Suprapubic skin (tissue), 4 donors: ENCODE data around the gene ZNF398. TPM values are rescaled to one million over a fixed set of nuclear protein-coding genes. Genes with fewer than 3 reads are reported as not detected.
A peak's percentile ranks its signal among the peaks of the same experiment; 100 is the strongest.

Source experiments
- DNase-seq, 2 donors: peaks; one replicate each; pipeline ENCODE4 v3.0.0-alpha.2; 2019; ENCODE audit warnings: low spot score in 2 of 2
- H3K27ac ChIP-seq: fragments of 200-600 bp; sonication (generic); one replicate; pipeline ENCODE4 v1.5.1; 2019
- H3K27me3 ChIP-seq: fragments of 200-600 bp; sonication (generic); one replicate; pipeline ENCODE4 v1.5.1; 2019
- H3K36me3 ChIP-seq: fragments of 200-600 bp; sonication (generic); one replicate; pipeline ENCODE4 v1.5.1; 2019
- H3K4me1 ChIP-seq: fragments of 200-600 bp; sonication (generic); one replicate; pipeline ENCODE4 v1.5.1; 2019
- H3K4me3 ChIP-seq: fragments of 200-600 bp; sonication (generic); one replicate; pipeline ENCODE4 v1.5.1; 2019; ENCODE audit warnings: mild to moderate bottlenecking
- H3K9me3 ChIP-seq: fragments of 200-600 bp; sonication (generic); one replicate; pipeline ENCODE4 v1.5.1; 2019
- CTCF ChIP-seq, 2 donors: fragments of 200-600 bp in 1 of 2; fragments of 450-650 bp in 1 of 2; sonication (generic) in 1 of 2; IDR thresholded peaks; one replicate each; pipeline ENCODE4 v1.5.1; 2016 to 2019; ENCODE audit warnings: antibody characterized with exemption in 2 of 2, mild to moderate bottlenecking in 1 of 2, moderate library complexity in 1 of 2
- EP300 ChIP-seq: sonication (generic); formaldehyde crosslinking; IDR thresholded peaks from one replicate; pipeline ENCODE4 v1.6.1; 2017; ENCODE audit warnings: antibody characterized with exemption
- POLR2A ChIP-seq, 2 donors: fragments of 450-650 bp; IDR thresholded peaks; one replicate each; pipeline ENCODE4 v1.6.1; 2017; ENCODE audit warnings: antibody characterized with exemption in 2 of 2, mild to moderate bottlenecking in 2 of 2, moderate library complexity in 2 of 2
- POLR2AphosphoS5 ChIP-seq, 3 donors: sonication (generic); formaldehyde crosslinking; IDR thresholded peaks; one replicate each; pipeline ENCODE4 v1.6.1; 2017; ENCODE audit warnings: antibody characterized with exemption in 3 of 3
- WGBS: methylation state at CpG from one replicate; pipeline ENCODE4 v1.1.5; 2018; 5-methylcytosine and 5-hydroxymethylcytosine counted together
- total RNA-seq, 4 donors: library from RNA; depleted of rRNA; stranded (reverse); fragments of >200 nt; gene quantifications; one replicate each; pipeline ENCODE4 v1.1.0, GENCODE V29; 2016

Gene ZNF398
- total RNA-seq = 10 to 100 TPM; 25.7 to 50.4 (median 33.9) TPM

GRCh38 chr7:149147072-149147751 is at the start of gene ZNF398:
Gene ZNF398 (plus strand): TSS chr7:149147453. CDS start chr7:149147743, 290 bp downstream.
- Histone ChIP-seq H3K4me3 (peak within 1 kb of the TSS; percentile 97), H3K27me3 (no peaks in the 10 kb centered on the region), H3K27ac (peak within 1 kb of the TSS; percentile 95), H3K4me1 (peaks cover 49% of the 10 kb centered on the region), H3K9me3 (no peaks in the 10 kb centered on the region), H3K36me3 (no peaks in the 10 kb centered on the region)
- TF ChIP-seq EP300 = no peak
- peak; percentile 68 to 95 for TF ChIP-seq CTCF (IDR thresholded peaks at IDR 0.05)
- TF ChIP-seq POLR2AphosphoS5 (IDR thresholded peaks at IDR 0.05) = peak in 1 of 3 donors; percentile 16
- WGBS = 2% methylated on average over 14 of the region's 79 CpGs
- DNase-seq = peak in 1 of 2 donors; percentile 76

DNA sequence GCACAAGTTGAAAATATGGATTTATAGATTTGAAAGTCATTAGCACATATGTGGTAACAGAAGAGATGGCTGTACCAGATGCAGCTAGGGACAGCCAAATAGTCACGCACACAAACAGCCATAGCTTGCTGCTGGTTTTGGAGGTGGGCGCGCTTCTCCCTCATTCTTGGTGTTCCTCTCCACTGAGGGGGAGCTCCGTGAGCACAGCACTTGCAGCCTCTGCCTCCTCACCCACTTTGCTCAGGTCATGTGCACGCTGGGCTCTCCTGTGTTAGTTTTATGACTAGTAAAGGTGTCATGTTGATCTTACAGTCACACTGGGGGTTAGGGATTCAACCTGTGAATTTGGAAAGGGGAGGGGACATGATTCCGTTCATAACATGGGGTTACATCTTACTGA is 48.2 kb upstream of the ZNF398 start:
- no peak for TF ChIP-seq EP300
- no peak for TF ChIP-seq POLR2AphosphoS5 (IDR thresholded peaks at IDR 0.05)
- TF ChIP-seq CTCF (IDR thresholded peaks at IDR 0.05) = no peak
- TF ChIP-seq POLR2A (IDR thresholded peaks at IDR 0.05) = no peak
- Histone ChIP-seq H3K36me3 (peaks cover 8% of the 10 kb centered on the region), H3K9me3 (no peaks in the 10 kb centered on the region), H3K4me3 (no peak overlapping the region), H3K27me3 (no peaks in the 10 kb centered on the region), H3K4me1 (no peaks in the 10 kb centered on the region), H3K27ac (no peak overlapping the region)
- 92% methylated on average over 6 of the region's 6 CpGs for WGBS
- DNase-seq = no peak

- WGBS = 95% methylated on average over 2 of the region's 2 CpGs
- TF ChIP-seq CTCF (IDR thresholded peaks at IDR 0.05) (no peak), EP300 (no peak), POLR2AphosphoS5 (IDR thresholded peaks at IDR 0.05) (no peak), POLR2A (IDR thresholded peaks at IDR 0.05) (no peak)
- H3K9me3 ChIP-seq = no peaks in the 10 kb centered on the region
- H3K36me3 ChIP-seq = peaks cover 18% of the 10 kb centered on the region
- H3K27ac ChIP-seq = no peak overlapping the region
- no peaks in the 10 kb centered on the region for H3K27me3 ChIP-seq
- no peak overlapping the region for H3K4me3 ChIP-seq
- no peaks in the 10 kb centered on the region for H3K4me1 ChIP-seq
- no peak for DNase-seq
Observed at GRCh38 chr7:149100821-149101220, 46.4 kb upstream of the ZNF398 start.

DNA sequence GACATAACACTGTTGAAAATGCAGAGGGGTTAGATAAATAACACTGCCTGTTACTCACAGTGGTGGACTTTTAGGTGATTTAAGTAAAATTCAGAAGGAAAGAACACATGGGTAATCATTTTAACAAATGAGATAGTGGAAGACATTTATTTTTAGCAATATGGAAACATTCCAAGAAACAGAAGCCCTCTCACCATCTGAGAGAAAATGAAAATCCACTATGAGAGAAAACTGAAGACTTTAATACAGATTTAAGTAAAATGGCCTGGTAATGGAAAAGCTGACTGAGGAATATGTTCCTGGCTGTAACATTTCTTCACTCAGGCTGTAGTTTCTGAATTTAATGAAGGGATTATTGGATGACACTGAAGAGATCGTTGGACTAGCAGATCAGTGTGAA is 44.6 kb upstream of the ZNF398 start:
- TF ChIP-seq EP300 = no peak
- no peak for TF ChIP-seq CTCF (IDR thresholded peaks at IDR 0.05)
- no peak for TF ChIP-seq POLR2AphosphoS5 (IDR thresholded peaks at IDR 0.05)
- no peak for TF ChIP-seq POLR2A (IDR thresholded peaks at IDR 0.05)
- DNase-seq = no peak
- no peak overlapping the region for H3K27ac ChIP-seq
- no peak overlapping the region for H3K4me3 ChIP-seq
- no peaks in the 10 kb centered on the region for H3K4me1 ChIP-seq
- WGBS = 81% methylated on average over 1 of the region's 1 CpG
- H3K9me3 ChIP-seq = no peaks in the 10 kb centered on the region
- peaks cover 18% of the 10 kb centered on the region for H3K36me3 ChIP-seq
- H3K27me3 ChIP-seq = no peaks in the 10 kb centered on the region

DNA sequence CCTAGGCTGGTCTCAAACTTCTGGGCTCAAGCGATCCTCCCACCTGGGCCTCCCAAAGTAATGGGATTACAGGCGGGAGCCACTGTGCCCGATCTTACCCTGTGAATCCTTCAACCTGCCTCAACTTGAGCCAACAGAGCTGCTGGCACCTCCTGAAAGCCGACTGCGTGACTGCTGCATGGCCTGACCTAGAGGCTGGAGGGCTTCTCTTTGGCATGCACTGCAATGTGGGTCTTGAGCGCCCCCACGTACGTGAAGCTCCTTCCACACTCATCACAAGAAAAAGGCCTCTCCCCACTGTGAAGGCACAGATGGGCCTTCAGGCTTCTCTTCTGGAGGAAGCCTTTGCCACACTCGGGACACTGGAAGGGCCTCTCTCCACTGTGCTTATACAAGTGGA is 43.8 kb upstream of the ZNF398 start:
- H3K27ac ChIP-seq = no peak overlapping the region
- no peak for TF ChIP-seq POLR2A (IDR thresholded peaks at IDR 0.05)
- no peak overlapping the region for H3K4me3 ChIP-seq
- 95% methylated on average over 8 of the region's 9 CpGs for WGBS
- DNase-seq = no peak
- peaks cover 18% of the 10 kb centered on the region for H3K36me3 ChIP-seq
- H3K4me1 ChIP-seq = no peaks in the 10 kb centered on the region
- H3K27me3 ChIP-seq = no peaks in the 10 kb centered on the region
- H3K9me3 ChIP-seq = no peaks in the 10 kb centered on the region

DNA sequence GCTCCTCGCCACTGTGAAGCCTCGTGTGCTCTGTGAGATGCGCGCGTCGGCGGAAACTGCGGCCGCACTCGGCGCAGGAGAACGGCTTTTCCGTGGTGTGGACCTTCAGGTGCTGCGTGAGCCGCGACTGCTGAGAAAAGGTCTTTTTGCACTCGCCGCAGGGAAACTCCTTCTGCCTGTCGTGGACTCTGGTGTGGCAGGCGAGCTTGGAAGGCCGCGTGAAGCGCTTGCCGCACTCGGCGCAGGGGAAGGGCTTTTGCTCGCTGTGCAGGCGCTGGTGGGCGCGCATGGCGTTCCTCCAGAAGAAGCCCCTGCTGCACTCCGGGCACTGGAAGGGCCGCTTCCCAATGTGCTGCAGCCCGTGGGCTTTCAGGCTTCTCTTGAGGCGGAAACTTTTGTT is 43.0 kb upstream of the ZNF398 start:
- TF ChIP-seq EP300 (no peak), POLR2AphosphoS5 (IDR thresholded peaks at IDR 0.05) (no peak), CTCF (IDR thresholded peaks at IDR 0.05) (no peak), POLR2A (IDR thresholded peaks at IDR 0.05) (no peak)
- Histone ChIP-seq H3K27me3 (no peaks in the 10 kb centered on the region), H3K27ac (no peak overlapping the region), H3K4me3 (no peak overlapping the region), H3K9me3 (no peaks in the 10 kb centered on the region), H3K36me3 (peaks cover 18% of the 10 kb centered on the region), H3K4me1 (no peaks in the 10 kb centered on the region)
- WGBS = 97% methylated on average over 31 of the region's 35 CpGs
- no peak for DNase-seq
